ENCODE results near the gene GPR107.

GRCh38 chr9:130167927-130168326 lies 114.2 kb downstream of the GPR107 start:
- no peak for TF ChIP-seq CTCF (IDR thresholded peaks at IDR 0.05)
- TF ChIP-seq POLR2A (IDR thresholded peaks at IDR 0.05): no peak
- TF ChIP-seq POLR2AphosphoS5 (IDR thresholded peaks at IDR 0.05): no peak
- no peak for TF ChIP-seq EP300 (IDR thresholded peaks at IDR 0.05)
